ENCODE measurements around the gene SLC39A11.

DNA sequence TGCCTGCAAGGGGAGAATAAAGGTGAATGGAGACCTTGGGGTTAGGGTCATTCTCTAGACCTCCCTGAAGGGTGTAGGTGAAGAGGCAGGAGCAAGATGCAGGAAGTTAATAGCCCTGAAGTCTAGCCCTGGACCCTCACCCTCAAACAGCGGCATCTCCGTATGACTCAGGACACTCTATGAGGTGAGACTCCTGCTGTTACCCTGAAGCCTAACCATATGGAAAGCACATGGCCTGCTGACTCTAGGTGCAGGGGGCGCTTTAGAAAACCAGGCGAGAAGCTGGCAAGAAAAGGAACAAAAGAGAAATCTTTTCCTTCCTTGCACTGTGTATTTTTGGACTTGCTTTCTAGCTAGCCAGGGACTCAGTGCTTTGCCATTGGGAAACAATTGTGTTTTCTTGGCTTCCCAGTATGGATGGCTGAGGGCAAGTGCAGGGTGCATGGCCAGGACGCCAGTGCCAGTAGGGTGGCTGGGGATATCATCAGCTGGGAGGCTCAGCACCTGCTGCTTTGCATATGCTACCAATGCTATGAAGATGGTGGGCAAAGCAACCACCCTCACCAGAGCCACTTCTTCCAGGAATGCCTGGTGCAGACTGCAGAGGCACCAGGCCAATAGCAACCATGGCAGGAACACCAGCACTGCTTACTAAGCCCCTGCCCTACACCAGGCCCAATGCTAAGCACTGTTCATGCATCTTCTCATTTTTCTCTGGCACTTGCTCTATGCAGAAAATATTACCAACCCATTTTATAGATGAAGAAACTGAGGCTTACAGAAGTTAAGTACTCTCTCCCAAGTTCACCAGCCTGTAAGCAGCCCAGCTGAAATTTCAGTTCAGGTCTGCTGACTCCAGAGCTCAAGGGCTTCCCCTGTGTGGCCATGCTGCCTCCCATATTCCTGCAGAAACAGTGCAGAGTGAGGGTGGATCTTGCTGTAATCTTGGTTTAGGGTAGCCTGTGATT, 425.1 kb downstream of the SLC39A11 start:
- TF ChIP-seq, protein P1, sequence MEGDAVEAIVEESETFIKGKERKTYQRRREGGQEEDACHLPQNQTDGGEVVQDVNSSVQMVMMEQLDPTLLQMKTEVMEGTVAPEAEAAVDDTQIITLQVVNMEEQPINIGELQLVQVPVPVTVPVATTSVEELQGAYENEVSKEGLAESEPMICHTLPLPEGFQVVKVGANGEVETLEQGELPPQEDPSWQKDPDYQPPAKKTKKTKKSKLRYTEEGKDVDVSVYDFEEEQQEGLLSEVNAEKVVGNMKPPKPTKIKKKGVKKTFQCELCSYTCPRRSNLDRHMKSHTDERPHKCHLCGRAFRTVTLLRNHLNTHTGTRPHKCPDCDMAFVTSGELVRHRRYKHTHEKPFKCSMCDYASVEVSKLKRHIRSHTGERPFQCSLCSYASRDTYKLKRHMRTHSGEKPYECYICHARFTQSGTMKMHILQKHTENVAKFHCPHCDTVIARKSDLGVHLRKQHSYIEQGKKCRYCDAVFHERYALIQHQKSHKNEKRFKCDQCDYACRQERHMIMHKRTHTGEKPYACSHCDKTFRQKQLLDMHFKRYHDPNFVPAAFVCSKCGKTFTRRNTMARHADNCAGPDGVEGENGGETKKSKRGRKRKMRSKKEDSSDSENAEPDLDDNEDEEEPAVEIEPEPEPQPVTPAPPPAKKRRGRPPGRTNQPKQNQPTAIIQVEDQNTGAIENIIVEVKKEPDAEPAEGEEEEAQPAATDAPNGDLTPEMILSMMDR (IDR thresholded peaks at IDR 0.05; ENCODE audit: low read depth, low read length): no peak
- TF ChIP-seq EZH2phosphoT487 (IDR thresholded peaks at IDR 0.05; ENCODE audit: low read depth): no peak

All from OCI-LY3 (cell line).